Activated T-helper 1 cell treated with anti-CD3 and anti-CD28 coated beads, Interleukin-2, amount 50 U/mL, for 16 hours (primary cell): ENCODE results near the gene APOM.

Experiments used
- DNase-seq, 2 donors: peaks; one replicate each; pipeline ENCODE4 v3.0.0-alpha.2; 2020; ENCODE audit warnings: low read depth in 1 of 2, low spot score in 1 of 2

Gene APOM

DNA sequence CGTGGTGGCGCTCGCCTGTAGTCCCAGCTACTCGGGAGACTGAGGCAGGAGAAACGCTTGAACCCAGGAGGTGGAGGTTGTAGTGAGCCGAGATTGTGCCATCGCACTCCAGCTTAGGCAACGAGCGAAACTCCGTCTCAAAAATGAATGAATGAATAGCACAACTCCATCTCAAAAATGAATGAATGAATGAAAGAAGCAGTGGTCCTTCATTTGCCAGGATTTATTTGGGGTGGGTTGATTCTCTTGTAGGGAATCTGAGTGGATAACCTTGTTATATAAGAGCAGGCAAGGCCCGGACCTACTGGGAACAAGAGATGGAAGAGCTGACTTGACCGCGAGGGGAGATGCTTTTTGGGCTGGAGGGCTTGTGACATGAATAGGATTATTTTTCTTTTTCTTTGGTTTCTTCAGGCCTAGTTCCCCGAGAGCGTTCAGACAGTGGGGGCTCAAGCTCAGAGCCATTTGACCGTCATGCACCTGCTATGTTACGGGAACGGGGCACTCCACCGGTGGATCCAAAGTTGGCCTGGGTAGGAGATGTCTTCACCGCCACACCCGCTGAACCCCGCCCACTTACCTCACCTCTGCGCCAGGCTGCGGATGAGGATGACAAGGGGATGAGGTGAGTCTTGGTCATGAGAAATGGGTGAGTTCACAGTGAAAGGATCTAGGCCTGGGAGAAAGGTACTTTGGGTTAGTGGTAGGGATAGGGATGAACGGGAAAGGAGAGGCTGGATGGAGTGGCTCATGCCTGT, 25.3 kb upstream of the APOM start:
- DNase-seq, result no peak

GRCh38 chr6:31631209-31631608, 24.5 kb upstream of the APOM start:
- DNase-seq, result no peak

DNA sequence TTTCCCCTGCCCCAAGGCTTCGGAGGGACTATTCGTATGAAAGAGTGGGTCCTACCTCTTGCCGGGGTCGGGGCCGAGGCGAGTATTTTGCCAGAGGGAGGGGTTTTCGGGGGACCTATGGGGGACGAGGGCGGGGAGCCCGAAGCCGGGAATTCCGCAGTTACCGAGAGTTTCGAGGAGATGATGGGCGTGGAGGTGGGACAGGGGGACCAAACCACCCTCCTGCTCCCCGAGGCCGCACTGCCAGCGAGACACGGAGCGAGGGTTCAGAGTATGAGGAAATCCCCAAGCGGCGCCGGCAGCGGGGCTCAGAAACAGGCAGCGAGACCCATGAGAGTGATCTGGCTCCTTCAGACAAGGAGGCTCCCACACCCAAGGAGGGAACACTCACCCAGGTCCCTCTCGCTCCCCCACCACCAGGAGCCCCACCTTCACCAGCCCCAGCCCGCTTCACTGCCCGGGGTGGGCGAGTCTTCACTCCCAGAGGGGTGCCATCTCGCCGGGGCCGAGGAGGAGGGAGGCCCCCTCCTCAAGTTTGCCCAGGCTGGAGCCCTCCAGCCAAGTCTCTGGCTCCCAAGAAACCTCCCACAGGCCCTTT, 23.9 kb upstream of the APOM start:
- no peak for DNase-seq

GRCh38 chr6:31632279-31632946, 23.3 kb upstream of the APOM start:
- no peak for DNase-seq

DNA sequence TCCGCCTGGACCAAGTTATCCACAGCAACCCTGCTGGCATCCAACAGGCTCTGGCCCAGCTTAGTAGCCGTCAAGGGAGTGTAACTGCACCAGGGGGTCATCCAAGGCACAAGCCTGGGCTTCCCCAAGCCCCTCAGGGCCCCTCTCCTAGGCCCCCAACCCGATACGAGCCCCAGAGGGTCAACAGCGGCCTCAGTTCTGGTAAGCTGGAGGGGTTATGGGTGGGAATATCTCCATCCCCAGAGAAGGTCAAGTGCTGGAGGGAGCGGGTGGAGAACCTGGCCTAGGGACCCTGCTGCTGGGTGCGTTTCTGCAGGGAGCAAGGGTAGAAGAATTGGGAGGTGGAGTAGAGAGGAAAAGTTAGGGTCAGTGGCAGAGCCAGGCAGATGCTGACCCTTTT, 22.2 kb upstream of the APOM start:
- no peak for DNase-seq

DNA sequence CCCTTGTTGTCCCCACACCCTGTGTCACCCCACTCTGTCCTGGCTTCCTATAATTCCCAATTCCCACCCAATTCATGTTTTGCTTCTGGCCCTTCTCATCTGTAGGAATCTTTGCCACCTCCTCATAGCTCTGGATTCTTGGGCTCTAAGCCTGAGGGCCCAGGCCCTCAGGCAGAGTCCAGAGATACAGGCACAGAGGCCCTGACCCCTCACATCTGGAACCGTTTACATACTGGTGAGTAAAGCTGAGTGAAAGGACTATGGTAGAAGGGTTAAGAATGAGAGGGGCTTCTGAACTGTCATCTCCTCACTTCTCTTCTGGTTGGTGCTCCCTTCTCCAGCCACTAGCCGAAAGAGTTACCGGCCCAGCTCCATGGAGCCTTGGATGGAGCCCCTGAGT, 21.6 kb upstream of the APOM start:
- no peak for DNase-seq

DNA sequence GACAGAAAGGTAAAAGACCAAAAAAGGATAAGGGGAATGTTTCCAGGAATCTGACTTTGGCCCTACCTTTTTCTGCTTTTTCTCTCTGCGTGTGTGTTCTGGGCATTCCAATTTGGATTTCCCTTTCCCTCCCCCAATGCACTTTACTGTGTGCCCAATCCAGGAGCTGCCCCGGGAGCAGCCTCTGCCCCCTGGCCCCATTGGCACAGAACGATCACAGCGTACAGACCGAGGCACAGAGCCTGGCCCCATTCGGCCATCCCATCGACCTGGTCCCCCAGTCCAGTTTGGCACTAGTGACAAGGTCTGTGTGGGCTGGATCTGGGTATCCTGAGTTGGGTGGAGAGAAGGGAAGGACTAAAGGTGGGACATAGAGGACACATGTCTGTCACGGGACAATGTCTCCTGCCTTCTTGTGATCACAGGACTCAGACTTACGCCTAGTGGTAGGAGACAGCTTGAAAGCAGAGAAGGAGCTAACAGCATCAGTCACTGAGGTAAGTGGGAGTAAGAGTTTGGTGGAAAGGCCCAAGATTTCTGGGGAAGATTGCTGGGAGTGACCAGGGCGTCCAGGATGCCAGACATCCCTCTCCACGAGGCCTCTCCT, 20.6 kb upstream of the APOM start:
- no peak for DNase-seq

GRCh38 chr6:31636698-31637596, 18.7 kb upstream of the APOM start:
- no peak for DNase-seq

- DNase-seq, result no peak
Observed at GRCh38 chr6:31639043-31639442, 16.7 kb upstream of the APOM start.

- DNase-seq, result no peak
Observed at GRCh38 chr6:31639449-31639861, 16.2 kb upstream of the APOM start.

- no peak for DNase-seq
Observed at GRCh38 chr6:31640612-31641011, 15.1 kb upstream of the APOM start.

DNA sequence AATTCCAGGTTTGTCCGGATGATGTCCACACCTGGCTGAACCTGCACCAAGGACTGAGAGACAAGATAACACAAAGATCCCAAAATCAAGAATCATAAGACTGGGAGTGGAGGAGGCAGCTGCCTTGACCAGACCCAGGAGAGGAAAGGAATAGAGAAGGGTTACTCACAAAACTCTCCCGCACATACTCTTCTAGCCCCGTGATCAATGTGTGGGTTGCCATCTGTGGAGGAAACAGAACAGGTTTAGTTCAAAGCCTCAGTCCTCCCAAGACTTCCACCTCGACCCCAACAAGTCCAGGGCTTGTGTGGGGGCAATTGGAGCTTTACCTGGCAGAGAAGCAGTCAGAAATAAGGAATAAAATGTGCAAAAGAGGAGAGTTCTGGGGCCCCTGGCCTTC, 14.3 kb upstream of the APOM start:
- no peak for DNase-seq

DNA sequence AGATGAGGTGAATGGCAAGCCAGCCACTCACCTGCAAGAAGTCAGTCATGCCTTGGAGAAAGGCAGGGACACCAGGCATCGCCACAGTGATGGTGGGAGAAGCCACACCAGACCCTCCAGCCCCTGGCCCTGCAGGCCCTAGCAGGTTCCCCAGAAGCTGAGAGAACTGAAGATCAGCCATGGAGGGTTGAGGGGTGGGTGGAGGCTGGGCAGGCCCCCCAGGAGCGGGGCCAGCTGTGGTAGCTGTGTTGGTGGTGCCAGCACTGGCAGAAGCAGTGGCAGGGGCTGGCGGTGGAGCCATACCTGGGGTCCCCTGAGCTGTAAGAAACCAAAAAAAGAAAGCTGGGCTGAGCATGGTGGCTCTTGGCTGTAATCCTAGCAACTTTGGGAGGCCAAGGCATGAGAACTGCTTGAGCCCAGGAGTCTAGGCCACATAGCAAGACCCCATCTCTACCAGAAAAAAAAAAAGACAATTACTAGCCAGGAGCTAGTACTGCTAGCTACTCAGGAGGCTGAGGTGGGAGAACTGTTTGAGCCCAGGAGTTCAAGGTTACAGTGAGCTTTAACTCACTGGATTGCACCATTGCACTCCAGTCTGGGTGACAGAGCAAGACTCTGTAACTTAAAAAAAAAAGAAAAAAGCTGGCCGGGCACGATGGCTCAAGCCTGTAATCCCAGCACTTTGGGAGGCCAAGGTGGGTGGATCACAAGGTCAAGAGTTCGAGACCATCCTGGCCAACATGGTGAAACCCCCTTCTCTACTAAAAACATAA, 12.7 kb upstream of the APOM start:
- no peak for DNase-seq

- DNase-seq, result no peak
Observed at GRCh38 chr6:31643818-31644454, 11.8 kb upstream of the APOM start.

DNA sequence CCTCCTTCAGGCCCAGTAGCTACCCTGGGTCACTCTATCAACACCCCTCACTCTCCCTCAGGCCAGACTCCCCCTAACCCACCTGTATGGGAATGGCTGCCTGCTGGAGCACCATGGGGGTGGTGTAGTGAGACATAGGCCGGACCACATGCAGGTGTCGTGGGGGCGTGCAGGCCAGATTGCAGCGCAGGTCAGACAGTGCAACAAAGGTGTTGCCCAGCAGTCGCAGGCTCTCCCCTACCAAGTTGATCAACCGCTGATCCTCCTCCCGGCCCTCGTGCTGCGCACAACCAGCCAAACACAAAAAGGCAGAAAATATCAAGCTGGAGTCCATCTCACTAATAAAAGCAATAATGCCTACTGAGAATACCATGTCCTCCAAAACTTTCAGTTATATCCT, 10.4 kb upstream of the APOM start:
- no peak for DNase-seq

- no peak for DNase-seq
Observed at GRCh38 chr6:31651602-31652191, 4.0 kb upstream of the APOM start.

DNA sequence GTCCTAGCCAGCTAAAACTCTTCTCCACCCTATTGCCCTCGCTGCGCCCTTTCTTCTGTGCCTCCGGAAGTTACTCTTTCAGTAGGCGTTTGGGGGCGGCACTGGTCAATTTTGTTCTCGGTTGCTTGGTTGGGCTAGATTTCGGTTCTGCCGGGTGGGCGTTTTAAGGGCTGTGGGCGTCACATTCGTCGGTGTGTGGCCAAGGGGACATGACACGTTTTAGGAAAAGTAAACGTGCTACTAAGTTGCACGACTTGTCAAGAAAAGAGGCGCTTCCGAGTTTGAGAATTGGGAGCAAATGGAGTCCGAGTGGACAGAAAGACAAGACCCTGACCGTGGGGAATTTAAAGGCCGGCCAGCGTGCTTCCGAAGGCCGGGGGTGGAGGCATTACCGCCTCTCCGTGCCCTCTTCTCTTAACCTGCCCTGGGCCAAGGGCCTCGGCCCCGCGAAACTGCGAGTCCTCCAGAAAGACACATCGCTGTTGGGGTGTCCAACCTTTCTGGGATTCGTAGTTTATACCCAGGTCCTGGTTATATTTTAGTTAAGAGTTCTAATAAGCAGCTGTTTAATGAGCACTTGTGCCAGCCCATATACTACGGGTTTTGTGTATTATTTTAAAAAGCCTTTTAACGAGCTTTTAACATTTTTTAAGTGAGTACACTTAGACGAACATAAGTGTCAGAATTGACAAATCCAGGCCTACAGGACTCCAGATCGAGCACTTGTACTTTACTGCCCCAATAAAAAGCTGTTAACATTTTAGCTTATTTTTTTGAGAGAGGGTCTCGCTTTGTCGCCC, 2.6 kb upstream of the APOM start:
- DNase-seq, result peak in 1 of 2 donors; percentile 73

DNA sequence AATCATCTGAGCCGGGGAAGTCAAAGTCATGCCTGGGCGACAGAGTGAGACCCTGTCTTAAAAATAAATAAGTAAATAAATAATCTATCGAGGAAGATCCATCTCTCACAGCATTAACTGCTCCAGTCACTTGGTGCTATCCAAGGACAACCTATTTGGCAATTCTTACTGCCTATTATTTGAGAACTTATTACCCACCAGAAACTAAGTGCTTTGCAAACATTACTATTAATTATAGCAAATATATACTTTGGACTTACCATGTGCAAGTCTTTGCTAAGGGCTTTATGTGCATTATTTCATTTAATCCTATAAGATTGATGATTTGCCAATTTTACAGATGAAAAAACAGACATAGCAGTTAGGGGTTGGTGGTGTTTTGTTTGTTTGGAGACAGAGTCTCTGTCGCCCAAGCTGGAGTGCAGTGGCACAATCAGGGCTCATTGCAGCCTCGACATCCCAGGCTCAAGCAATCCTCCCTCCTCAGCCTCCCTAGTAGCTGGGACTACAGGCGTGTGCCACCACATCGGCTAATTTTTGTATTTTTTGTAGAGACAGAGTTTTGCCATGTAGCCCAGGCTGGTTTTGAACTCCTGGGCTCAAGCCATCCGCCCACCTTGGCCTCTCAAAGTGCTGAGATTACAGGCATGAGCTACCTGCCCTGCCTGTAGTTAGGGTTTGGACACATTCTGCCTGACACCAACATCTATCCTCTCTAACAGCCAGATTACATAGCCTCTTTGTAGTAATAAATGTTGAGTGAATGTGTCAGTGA, 933 bp upstream of the APOM start:
- no peak for DNase-seq
